Esophagus muscularis mucosa (tissue), 4 donors: Measurements from ENCODE around the gene PCDH15.

Experiments used
- CTCF ChIP-seq, 3 experiments: fragments of 200-600 bp in 2 of 3; fragments of 450-650 bp in 1 of 3; sonication (generic) in 2 of 3; IDR thresholded peaks; one replicate each; pipeline ENCODE4 v1.5.1; 2017 to 2019; ENCODE audit warnings: antibody characterized with exemption in 3 of 3, mild to moderate bottlenecking in 2 of 3, moderate library complexity in 1 of 3
- EP300 ChIP-seq: sonication (generic); formaldehyde crosslinking; IDR thresholded peaks from one replicate; pipeline ENCODE4 v1.6.1; 2017; ENCODE audit warnings: antibody characterized with exemption
- POLR2A ChIP-seq: fragments of 450-650 bp; IDR thresholded peaks from one replicate; pipeline ENCODE4 v1.6.1; 2017; ENCODE audit warnings: antibody characterized with exemption, moderate library complexity, mild to moderate bottlenecking, low read depth
- POLR2AphosphoS5 ChIP-seq, 2 donors: sonication (generic); formaldehyde crosslinking; IDR thresholded peaks; one replicate each; pipeline ENCODE4 v1.6.1; 2017; ENCODE audit warnings: antibody characterized with exemption in 2 of 2

GRCh38 chr10:54485971-54486370 lies 315.1 kb downstream of the PCDH15 start:
- TF ChIP-seq POLR2A (no peak), CTCF (IDR thresholded peaks at IDR 0.05) (no peak), POLR2AphosphoS5 (IDR thresholded peaks at IDR 0.05) (no peak), EP300 (no peak)
